Measurements from ENCODE around the gene RAP1GAP.

Gene RAP1GAP

DNA sequence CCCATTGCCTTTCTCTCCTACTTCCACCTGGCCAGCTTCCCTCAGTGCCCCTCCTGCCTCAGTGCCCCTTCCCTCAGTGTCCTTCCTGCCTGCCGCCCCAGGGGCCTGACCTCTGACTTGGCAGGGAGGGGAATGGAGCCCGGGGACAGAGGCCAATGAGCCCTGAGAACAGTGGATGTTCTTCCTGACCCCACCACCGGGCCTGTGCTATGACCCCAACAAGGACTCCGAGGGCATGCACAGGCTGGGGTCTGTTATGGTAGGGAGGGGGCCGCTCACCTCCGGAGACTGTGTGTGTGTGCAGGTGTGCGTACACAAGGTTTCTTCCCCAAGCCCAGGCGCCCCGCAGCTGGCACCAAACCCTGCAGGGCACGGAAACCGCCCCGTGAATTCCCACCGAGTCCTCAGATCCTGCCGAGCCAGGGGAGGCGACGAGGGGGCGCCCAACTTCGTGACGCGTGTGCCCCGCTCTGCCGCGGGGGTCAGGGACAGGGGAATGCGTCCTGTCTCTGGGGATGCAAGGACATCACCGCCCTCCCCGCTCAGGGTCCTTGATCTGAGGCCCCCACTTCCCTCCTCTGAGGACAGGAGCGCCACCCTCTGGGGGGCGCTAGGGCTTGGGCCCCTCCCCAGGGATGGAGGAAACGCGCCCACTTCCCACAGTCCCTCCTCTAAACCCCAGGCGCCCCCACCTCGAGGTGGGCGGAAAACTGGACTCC lies 766 bp downstream of the RAP1GAP start:
- H3K4me3 ChIP-seq (ENCODE audit: low read depth, low read length, poor library complexity, severe bottlenecking), result no peak overlapping the region
- no peak for TF ChIP-seq EZH2 (IDR thresholded peaks at IDR 0.05; ENCODE audit: borderline replicate concordance, low read length)
- TF ChIP-seq, protein P1, sequence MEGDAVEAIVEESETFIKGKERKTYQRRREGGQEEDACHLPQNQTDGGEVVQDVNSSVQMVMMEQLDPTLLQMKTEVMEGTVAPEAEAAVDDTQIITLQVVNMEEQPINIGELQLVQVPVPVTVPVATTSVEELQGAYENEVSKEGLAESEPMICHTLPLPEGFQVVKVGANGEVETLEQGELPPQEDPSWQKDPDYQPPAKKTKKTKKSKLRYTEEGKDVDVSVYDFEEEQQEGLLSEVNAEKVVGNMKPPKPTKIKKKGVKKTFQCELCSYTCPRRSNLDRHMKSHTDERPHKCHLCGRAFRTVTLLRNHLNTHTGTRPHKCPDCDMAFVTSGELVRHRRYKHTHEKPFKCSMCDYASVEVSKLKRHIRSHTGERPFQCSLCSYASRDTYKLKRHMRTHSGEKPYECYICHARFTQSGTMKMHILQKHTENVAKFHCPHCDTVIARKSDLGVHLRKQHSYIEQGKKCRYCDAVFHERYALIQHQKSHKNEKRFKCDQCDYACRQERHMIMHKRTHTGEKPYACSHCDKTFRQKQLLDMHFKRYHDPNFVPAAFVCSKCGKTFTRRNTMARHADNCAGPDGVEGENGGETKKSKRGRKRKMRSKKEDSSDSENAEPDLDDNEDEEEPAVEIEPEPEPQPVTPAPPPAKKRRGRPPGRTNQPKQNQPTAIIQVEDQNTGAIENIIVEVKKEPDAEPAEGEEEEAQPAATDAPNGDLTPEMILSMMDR (IDR thresholded peaks at IDR 0.05; ENCODE audit: low read length), result no peak

DNA sequence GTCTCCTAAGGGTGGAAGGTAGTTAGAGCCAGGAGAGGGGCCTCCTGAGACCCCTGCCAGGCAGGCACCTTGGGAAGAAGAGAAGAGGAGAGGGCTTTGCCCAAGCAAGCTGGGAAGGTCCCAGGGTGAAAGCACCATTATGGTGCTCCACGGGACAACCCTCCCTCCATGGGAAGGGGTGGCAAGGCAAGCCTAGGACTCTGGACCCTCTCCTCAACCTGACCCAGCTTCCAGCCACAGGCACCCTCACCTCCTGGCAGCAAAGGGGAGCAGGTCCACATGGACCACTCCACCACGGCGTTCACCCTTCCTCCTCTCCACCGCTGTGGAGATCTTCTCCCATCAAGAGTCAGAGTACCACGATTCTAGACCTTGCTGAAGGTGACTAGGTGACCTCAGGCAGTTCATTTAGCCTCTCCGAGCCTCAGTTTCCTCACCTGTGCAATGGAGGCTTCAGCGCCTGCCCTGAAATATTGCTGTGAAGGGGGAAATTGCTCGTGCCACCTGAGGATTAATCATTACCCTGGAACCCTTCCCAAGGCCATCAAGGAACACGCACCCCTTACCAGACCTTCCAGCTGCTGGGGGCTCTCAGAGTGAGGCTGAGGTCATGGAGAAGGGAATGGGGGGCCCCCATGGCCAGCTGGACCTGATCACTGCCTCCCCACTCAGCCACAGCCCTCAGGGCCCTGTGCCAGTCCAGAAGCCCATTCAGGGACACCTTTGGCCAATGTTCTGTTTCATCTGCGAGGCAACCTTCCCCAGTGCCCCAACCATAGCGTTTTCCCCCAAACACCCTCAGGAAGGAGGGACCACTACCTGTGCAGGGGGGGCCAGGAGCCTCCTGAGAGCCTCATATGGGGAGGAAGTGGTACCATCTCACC lies 1.6 kb downstream of the RAP1GAP start:
- no peaks in the 10 kb centered on the region for H3K9me3 ChIP-seq (ENCODE audit: low read length)
- no peaks in the 10 kb centered on the region for H3F3A ChIP-seq (ENCODE audit: insufficient read depth, low read length)
- no peak overlapping the region for H3K4me3 ChIP-seq (ENCODE audit: low read depth, low read length, poor library complexity, severe bottlenecking)
- H3K36me3 ChIP-seq (ENCODE audit: insufficient read depth, low read length), result no peaks in the 10 kb centered on the region
- no peak overlapping the region for H3K9ac ChIP-seq (ENCODE audit: low read length)
- no peak overlapping the region for H3K27ac ChIP-seq (ENCODE audit: low read depth, low read length, poor library complexity, severe bottlenecking)
- no peaks in the 10 kb centered on the region for H3K9me2 ChIP-seq (ENCODE audit: low read depth, low read length)
- H3K4me1 ChIP-seq (ENCODE audit: insufficient read depth, low read length, severe bottlenecking), result no peaks in the 10 kb centered on the region
- TF ChIP-seq, protein P1 (IDR thresholded peaks at IDR 0.05; ENCODE audit: low read length), result no peak
- TF ChIP-seq EZH2 (IDR thresholded peaks at IDR 0.05; ENCODE audit: borderline replicate concordance, low read length), result no peak
- 0 out of 2 replicates have a peak, but pooled peaks cover 3% of the 10 kb centered on the region for H3K27me3 ChIP-seq (ENCODE audit: insufficient read depth, low read length)
- no peak overlapping the region for H3K4me2 ChIP-seq (ENCODE audit: low read length)
- no peak overlapping the region for H2AFZ ChIP-seq (ENCODE audit: low read length)
- H4K20me1 ChIP-seq (ENCODE audit: insufficient read depth, low read length), result no peaks in the 10 kb centered on the region
- no peaks in the 10 kb centered on the region for H3K79me2 ChIP-seq (ENCODE audit: insufficient read depth, low read length)

More for the DNA sequence above, 766 bp downstream of the RAP1GAP start:
- H3K27me3 ChIP-seq (ENCODE audit: insufficient read depth, low read length), result 0 out of 2 replicates have a peak, but pooled peaks cover 3% of the 10 kb centered on the region
- no peaks in the 10 kb centered on the region for H3K9me2 ChIP-seq (ENCODE audit: low read depth, low read length)
- H3K4me2 ChIP-seq (ENCODE audit: low read length), result no peak overlapping the region
- no peak overlapping the region for H3K9ac ChIP-seq (ENCODE audit: low read length)
- no peaks in the 10 kb centered on the region for H3K36me3 ChIP-seq (ENCODE audit: insufficient read depth, low read length)
- no peaks in the 10 kb centered on the region for H4K20me1 ChIP-seq (ENCODE audit: insufficient read depth, low read length)
- H3K27ac ChIP-seq (ENCODE audit: low read depth, low read length, poor library complexity, severe bottlenecking), result no peak overlapping the region
- no peaks in the 10 kb centered on the region for H3F3A ChIP-seq (ENCODE audit: insufficient read depth, low read length)
- no peak overlapping the region for H2AFZ ChIP-seq (ENCODE audit: low read length)
- no peaks in the 10 kb centered on the region for H3K79me2 ChIP-seq (ENCODE audit: insufficient read depth, low read length)
- no peaks in the 10 kb centered on the region for H3K4me1 ChIP-seq (ENCODE audit: insufficient read depth, low read length, severe bottlenecking)
- H3K9me3 ChIP-seq (ENCODE audit: low read length), result no peaks in the 10 kb centered on the region

DNA sequence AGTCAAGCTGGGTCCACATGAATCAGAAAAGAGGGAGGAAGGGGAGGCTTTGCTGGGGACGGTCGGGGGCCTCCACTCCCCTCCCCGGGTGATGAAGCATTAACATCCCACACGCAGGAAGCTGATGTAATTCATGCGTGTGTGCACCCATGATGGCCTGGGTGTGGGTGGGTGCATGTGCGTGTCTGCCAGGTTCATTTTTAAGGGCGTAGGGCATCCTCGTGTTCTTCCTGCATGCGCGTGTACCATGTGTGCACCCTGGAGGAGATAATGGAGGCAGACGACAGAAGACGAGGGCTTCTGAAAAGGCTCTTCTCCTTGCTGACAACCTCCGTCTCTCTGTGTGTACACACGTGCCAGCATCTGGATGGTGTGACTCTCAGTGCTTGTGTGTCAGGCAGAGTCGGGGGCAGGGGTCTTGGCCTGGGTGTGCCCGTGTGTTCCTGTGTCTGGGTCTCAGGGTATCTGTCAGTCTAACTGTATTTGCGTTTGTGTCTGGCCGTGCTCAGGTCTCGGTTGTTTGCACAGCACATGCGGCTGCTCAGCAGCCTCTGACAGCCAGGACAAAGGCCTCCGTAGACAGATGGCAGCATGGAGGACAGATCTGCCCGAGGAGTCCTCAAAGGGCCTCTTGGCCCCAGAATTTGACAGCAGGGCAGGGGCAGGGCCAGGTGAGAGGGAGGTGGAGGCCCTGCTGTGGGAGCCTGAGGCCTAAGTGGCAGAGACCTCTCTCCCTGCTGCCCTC lies 2.4 kb downstream of the RAP1GAP start:
- no peaks in the 10 kb centered on the region for H4K20me1 ChIP-seq (ENCODE audit: insufficient read depth, low read length)
- H3K4me2 ChIP-seq (ENCODE audit: low read length), result no peak overlapping the region
- H3K27ac ChIP-seq (ENCODE audit: low read depth, low read length, poor library complexity, severe bottlenecking), result no peak overlapping the region
- H3K4me3 ChIP-seq (ENCODE audit: low read depth, low read length, poor library complexity, severe bottlenecking), result no peak overlapping the region
- H3K4me1 ChIP-seq (ENCODE audit: insufficient read depth, low read length, severe bottlenecking), result no peaks in the 10 kb centered on the region
- no peaks in the 10 kb centered on the region for H3K36me3 ChIP-seq (ENCODE audit: insufficient read depth, low read length)
- H2AFZ ChIP-seq (ENCODE audit: low read length), result no peak overlapping the region
- TF ChIP-seq, protein P1 (IDR thresholded peaks at IDR 0.05; ENCODE audit: low read length), result no peak
- TF ChIP-seq EZH2 (IDR thresholded peaks at IDR 0.05; ENCODE audit: borderline replicate concordance, low read length), result no peak
- no peaks in the 10 kb centered on the region for H3K79me2 ChIP-seq (ENCODE audit: insufficient read depth, low read length)
- no peaks in the 10 kb centered on the region for H3K9me3 ChIP-seq (ENCODE audit: low read length)
- no peaks in the 10 kb centered on the region for H3F3A ChIP-seq (ENCODE audit: insufficient read depth, low read length)
- no peaks in the 10 kb centered on the region for H3K9me2 ChIP-seq (ENCODE audit: low read depth, low read length)
- H3K9ac ChIP-seq (ENCODE audit: low read length), result no peak overlapping the region
- 0 out of 2 replicates have a peak, but pooled peaks cover 3% of the 10 kb centered on the region for H3K27me3 ChIP-seq (ENCODE audit: insufficient read depth, low read length)
